Right hindlimb (tissue), 1 donor: ENCODE data around the gene C9orf78.
A peak's percentile ranks its signal among the peaks of the same experiment; 100 is the strongest.
"Not testable (repeated sequence)": the region's sequence is repeated elsewhere in the genome, so short reads cannot be mapped to it uniquely, and the experiment has no call there.

Experiments used
- DNase-seq: peaks from one replicate; pipeline ENCODE4 v3.0.0-alpha.2; 2018

Gene C9orf78

GRCh38 chr9:129809346-129809745, 25.7 kb downstream of the C9orf78 start:
- DNase-seq, result no peak

- no peak for DNase-seq
Observed at GRCh38 chr9:129806061-129806460, 29.0 kb downstream of the C9orf78 start.

- no peak for DNase-seq
Observed at GRCh38 chr9:129803676-129804060, 31.4 kb downstream of the C9orf78 start.

GRCh38 chr9:129802833-129803675, 32.0 kb downstream of the C9orf78 start, which contains the start of gene TOR1B:
TSS of gene TOR1B (plus strand) at chr9:129803184. CDS start at chr9:129803213, 29 bp downstream.
- peak; percentile 97 for DNase-seq

GRCh38 chr9:129801504-129801903, 33.6 kb downstream of the C9orf78 start:
- DNase-seq, result no peak

- no peak for DNase-seq
Observed at GRCh38 chr9:129798973-129799372, 36.1 kb downstream of the C9orf78 start.

GRCh38 chr9:129796029-129796428, 39.0 kb downstream of the C9orf78 start:
- DNase-seq, result not testable (repeated sequence)

GRCh38 chr9:129794549-129794948, 40.5 kb downstream of the C9orf78 start:
- DNase-seq, result no peak

GRCh38 chr9:129786481-129786880, 48.6 kb downstream of the C9orf78 start:
- DNase-seq, result no peak

GRCh38 chr9:129785866-129786265, 49.2 kb downstream of the C9orf78 start:
- DNase-seq, result no peak

- not testable (repeated sequence) for DNase-seq
Observed at GRCh38 chr9:129784970-129785369, 50.1 kb downstream of the C9orf78 start.

GRCh38 chr9:129783516-129784361, 51.3 kb downstream of the C9orf78 start:
- DNase-seq, result peak; percentile 82

- no peak for DNase-seq
Observed at GRCh38 chr9:129781981-129782380, 53.1 kb downstream of the C9orf78 start.

GRCh38 chr9:129781131-129781530, 53.9 kb downstream of the C9orf78 start:
- no peak for DNase-seq

GRCh38 chr9:129779560-129780190, 55.4 kb downstream of the C9orf78 start:
- no peak for DNase-seq

GRCh38 chr9:129778469-129778868, 56.6 kb downstream of the C9orf78 start:
- DNase-seq, result no peak

- no peak for DNase-seq
Observed at GRCh38 chr9:129777769-129778130, 57.3 kb downstream of the C9orf78 start.
